H9 (cell line): ENCODE results near the gene PSMB7. TPM values are rescaled to one million over a fixed set of nuclear protein-coding genes. Genes with fewer than 3 reads are reported as not detected.

Experiments used
- DNase-seq: peaks from one replicate; pipeline ENCODE4 v3.0.0-alpha.2; 2017
- H2AFZ ChIP-seq: one replicate; pipeline ENCODE4 v1.6.1; 2013; ENCODE audit warnings: mild to moderate bottlenecking, low read length, control low read depth, moderate library complexity
- H2AK5ac ChIP-seq: 2 replicates; pipeline ENCODE4 v1.6.1; 2013; ENCODE audit warnings: low read length, control low read depth, mixed read lengths; ENCODE audit not compliant: insufficient read length
- H2BK120ac ChIP-seq: one replicate; pipeline ENCODE4 v1.6.1; 2013; ENCODE audit warnings: low read depth, mild to moderate bottlenecking, low read length, control low read depth, inconsistent platforms; ENCODE audit not compliant: poor library complexity, severe bottlenecking
- H2BK12ac ChIP-seq: 2 replicates; pipeline ENCODE4 v1.6.1; 2013; ENCODE audit warnings: low read length, control low read depth, mixed read lengths, low read depth; ENCODE audit not compliant: insufficient read length
- H2BK15ac ChIP-seq: 2 replicates; pipeline ENCODE4 v1.6.1; 2013; ENCODE audit warnings: low read depth, low read length, control low read depth
- H2BK20ac ChIP-seq: one replicate; pipeline ENCODE4 v1.6.1; 2013; ENCODE audit warnings: low read depth, mild to moderate bottlenecking, low read length, control low read depth, inconsistent platforms; ENCODE audit not compliant: poor library complexity, severe bottlenecking
- H2BK5ac ChIP-seq: 2 replicates; pipeline ENCODE4 v1.6.1; 2013; ENCODE audit warnings: low read length, control low read depth, mixed read lengths; ENCODE audit not compliant: insufficient read length
- H3K14ac ChIP-seq: 2 replicates; pipeline ENCODE4 v1.6.1; 2013; ENCODE audit warnings: low read length, control low read depth; ENCODE audit not compliant: insufficient read depth
- H3K18ac ChIP-seq: 2 replicates; pipeline ENCODE4 v1.6.1; 2013; ENCODE audit warnings: low read depth, mild to moderate bottlenecking, mixed read lengths, low read length, control low read depth; ENCODE audit not compliant: insufficient read length
- H3K23ac ChIP-seq: 2 replicates; pipeline ENCODE4 v1.6.1; 2013; ENCODE audit warnings: low read length, control low read depth, mixed read lengths, low read depth; ENCODE audit not compliant: insufficient read length
- H3K23me2 ChIP-seq: 2 replicates; pipeline ENCODE4 v1.6.1; 2013; ENCODE audit warnings: low read depth, mild to moderate bottlenecking, mixed read lengths, low read length, control low read depth; ENCODE audit not compliant: insufficient read length, poor library complexity, severe bottlenecking
- H3K27ac ChIP-seq: 2 replicates; pipeline ENCODE4 v1.5.1; 2013; ENCODE audit warnings: low read length, control low read depth, mixed read lengths, low read depth; ENCODE audit not compliant: insufficient read length
- H3K27me3 ChIP-seq: 2 replicates; pipeline ENCODE4 v1.6.1; 2013; ENCODE audit warnings: low read length, control low read depth, inconsistent platforms; ENCODE audit not compliant: insufficient read depth
- H3K4ac ChIP-seq: 2 replicates; pipeline ENCODE4 v1.6.1; 2013; ENCODE audit warnings: low read depth, mild to moderate bottlenecking, control low read depth, inconsistent platforms, low read length, moderate library complexity
- H3K4me1 ChIP-seq: 2 replicates; pipeline ENCODE4 v1.6.1; 2013; ENCODE audit warnings: low read length, control low read depth, inconsistent platforms; ENCODE audit not compliant: insufficient read depth
- H3K4me2 ChIP-seq: 2 replicates; pipeline ENCODE4 v1.6.1; 2013; ENCODE audit warnings: low read length, control low read depth, mixed read lengths; ENCODE audit not compliant: insufficient read length, insufficient read depth
- H3K56ac ChIP-seq: 2 replicates; pipeline ENCODE4 v1.6.1; 2013; ENCODE audit warnings: low read depth, mild to moderate bottlenecking, mixed read lengths, low read length, control low read depth; ENCODE audit not compliant: insufficient read length
- H3K79me1 ChIP-seq: 2 replicates; pipeline ENCODE4 v1.6.1; 2013; ENCODE audit warnings: low read depth, mild to moderate bottlenecking, moderate library complexity, low read length, control low read depth, inconsistent platforms; ENCODE audit not compliant: insufficient read depth, poor library complexity, severe bottlenecking
- H3K79me2 ChIP-seq: 2 replicates; pipeline ENCODE4 v1.6.1; 2013; ENCODE audit warnings: low read length, control low read depth, inconsistent platforms; ENCODE audit not compliant: insufficient read depth
- H3K9ac ChIP-seq: 2 replicates; pipeline ENCODE4 v1.6.1; 2013; ENCODE audit warnings: low read length, control low read depth, mixed read lengths; ENCODE audit not compliant: insufficient read length; ENCODE audit errors: extremely low read depth
- H3K9me3 ChIP-seq: one replicate; pipeline ENCODE4 v1.6.1; 2013; ENCODE audit warnings: low read depth, low read length, inconsistent platforms; ENCODE audit not compliant: control insufficient read depth
- H3T11ph ChIP-seq: one replicate; pipeline ENCODE4 v1.6.1; 2013; ENCODE audit warnings: mild to moderate bottlenecking, low read length, control low read depth, inconsistent platforms
- H4K20me1 ChIP-seq: one replicate; pipeline ENCODE4 v1.6.1; 2013; ENCODE audit not compliant: control insufficient read depth, insufficient read length, insufficient read depth
- H4K5ac ChIP-seq: 2 replicates; pipeline ENCODE4 v1.6.1; 2013; ENCODE audit warnings: low read depth, mild to moderate bottlenecking, mixed read lengths, low read length, control low read depth; ENCODE audit not compliant: insufficient read length
- H4K8ac ChIP-seq: replicated peaks from 2 replicates; pipeline ENCODE4 v1.6.1; 2013; ENCODE audit warnings: low read length, control low read depth, mixed read lengths, low read depth; ENCODE audit not compliant: insufficient read length
- H4K91ac ChIP-seq: 2 replicates; pipeline ENCODE4 v1.6.1; 2013; ENCODE audit warnings: low read depth, mild to moderate bottlenecking, moderate library complexity, mixed read lengths, low read length, control low read depth; ENCODE audit not compliant: insufficient read length
- H3K27ac Mint-ChIP-seq, 3 experiments: 2 replicates in 2 of 3; 3 replicates in 1 of 3; pipeline ENCODE4 v1.8.0; 2020 to 2021; ENCODE audit warnings: mixed read lengths in 3 of 3, mild to moderate bottlenecking in 1 of 3, moderate library complexity in 1 of 3
- H3K27me3 Mint-ChIP-seq: 2 replicates; pipeline ENCODE4 v1.8.0; 2021; ENCODE audit warnings: low read depth, mild to moderate bottlenecking, moderate library complexity, mixed read lengths
- H3K36me3 Mint-ChIP-seq, 3 experiments: 2 replicates in 2 of 3; 3 replicates in 1 of 3; pipeline ENCODE4 v1.8.0; 2020 to 2021; ENCODE audit warnings: low read depth in 3 of 3, mixed read lengths in 3 of 3; ENCODE audit not compliant: insufficient read depth in 1 of 3
- H3K4me1 Mint-ChIP-seq, 2 experiments: 2 replicates each; pipeline ENCODE4 v1.8.0; 2020; ENCODE audit warnings: mixed read lengths in 2 of 2
- H3K4me3 Mint-ChIP-seq, 2 experiments: 2 replicates in 1 of 2; 3 replicates in 1 of 2; pipeline ENCODE4 v1.8.0; 2020 to 2021; ENCODE audit warnings: mild to moderate bottlenecking in 2 of 2, mixed read lengths in 2 of 2, moderate library complexity in 1 of 2
- H3K9me3 Mint-ChIP-seq, 2 experiments: 2 replicates in 1 of 2; 3 replicates in 1 of 2; pipeline ENCODE4 v1.8.0; 2020; ENCODE audit warnings: mild to moderate bottlenecking in 2 of 2, mixed read lengths in 2 of 2, moderate library complexity in 1 of 2
- CTCF ChIP-seq: fragments of 200-600 bp; sonication (generic); conservative IDR thresholded peaks from 3 replicates; pipeline ENCODE4 v1.8.0; 2021; ENCODE audit warnings: antibody characterized with exemption, mild to moderate bottlenecking
- WGBS: extraction: QIAGEN DNeasy Blood & Tissue Kit; methylation state at CpG from one replicate; pipeline ENCODE4 v1.1.7; 2013; ENCODE audit warnings: missing lambda C conversion rate, low lambda C conversion rate, mixed read lengths; ENCODE audit not compliant: insufficient read length; ENCODE audit errors: extremely low coverage; 5-methylcytosine and 5-hydroxymethylcytosine counted together
- total RNA-seq: library from RNA; stranded (reverse); gene quantifications from 2 replicates; pipeline ENCODE4 v1.2.1, GENCODE V29; 2021

PSMB7 gene
- total RNA-seq, 1 experiment from 2014 or later, result 209 TPM

- Histone ChIP-seq H3K9ac (no peak overlapping the region), H4K8ac (no peak overlapping the region), H3K79me1 (no peaks in the 10 kb centered on the region), H2BK12ac (no peak overlapping the region), H3K4ac (no peak overlapping the region), H2BK5ac (no peak overlapping the region), H2BK15ac (no peak overlapping the region), H2AK5ac (no peak overlapping the region), H3K27ac (no peak overlapping the region), H3K27me3 (no peaks in the 10 kb centered on the region), H3K4me2 (no peak overlapping the region), H2AFZ (no peak overlapping the region), H3K18ac (no peak overlapping the region), H3T11ph (no peak overlapping the region), H4K91ac (no peak overlapping the region), H4K20me1 (no peaks in the 10 kb centered on the region), H3K56ac (no peak overlapping the region), H3K23me2 (no peaks in the 10 kb centered on the region), H3K79me2 (no peaks in the 10 kb centered on the region), H3K4me1 (no peaks in the 10 kb centered on the region; the same call in 1 of the 2 replicates), H3K14ac (no peak overlapping the region), H2BK120ac (no peak overlapping the region), H3K23ac (no peak overlapping the region), H2BK20ac (no peak overlapping the region), H3K9me3 (no peaks in the 10 kb centered on the region), H4K5ac (no peak overlapping the region)
- WGBS, result no CpG with 5 or more reads among the region's 3 CpGs
- Mint-ChIP-seq H3K9me3 (no peaks in the 10 kb centered on the region), H3K27ac (no peak overlapping the region; a peak in 2 of 7 replicates), H3K36me3 (peaks cover 17 to 44% (median 41%) of the 10 kb centered on the region in 3 experiments), H3K4me3 (no peak overlapping the region), H3K27me3 (no peaks in the 10 kb centered on the region), H3K4me1 (peaks cover 4 to 20% of the 10 kb centered on the region in 2 experiments)
- TF ChIP-seq CTCF, result no peak
- no peak for DNase-seq
Observed at GRCh38 chr9:124348363-124348762, 66.9 kb downstream of the PSMB7 start.
